GM18507 (cell line): ENCODE data around the gene PROS1.

Source experiments
- DNase-seq: peaks from one replicate; pipeline ENCODE4 v3.0.0; 2011; ENCODE audit warnings: low read depth; ENCODE audit not compliant: insufficient read length; ENCODE audit errors: extremely low spot score
- FAIRE-seq: peaks from 2 replicates; lab custom pipeline; 2011; peaks lifted over from hg19 to GRCh38; lab: Jason Lieb, UNC

The PROS1 gene

DNA sequence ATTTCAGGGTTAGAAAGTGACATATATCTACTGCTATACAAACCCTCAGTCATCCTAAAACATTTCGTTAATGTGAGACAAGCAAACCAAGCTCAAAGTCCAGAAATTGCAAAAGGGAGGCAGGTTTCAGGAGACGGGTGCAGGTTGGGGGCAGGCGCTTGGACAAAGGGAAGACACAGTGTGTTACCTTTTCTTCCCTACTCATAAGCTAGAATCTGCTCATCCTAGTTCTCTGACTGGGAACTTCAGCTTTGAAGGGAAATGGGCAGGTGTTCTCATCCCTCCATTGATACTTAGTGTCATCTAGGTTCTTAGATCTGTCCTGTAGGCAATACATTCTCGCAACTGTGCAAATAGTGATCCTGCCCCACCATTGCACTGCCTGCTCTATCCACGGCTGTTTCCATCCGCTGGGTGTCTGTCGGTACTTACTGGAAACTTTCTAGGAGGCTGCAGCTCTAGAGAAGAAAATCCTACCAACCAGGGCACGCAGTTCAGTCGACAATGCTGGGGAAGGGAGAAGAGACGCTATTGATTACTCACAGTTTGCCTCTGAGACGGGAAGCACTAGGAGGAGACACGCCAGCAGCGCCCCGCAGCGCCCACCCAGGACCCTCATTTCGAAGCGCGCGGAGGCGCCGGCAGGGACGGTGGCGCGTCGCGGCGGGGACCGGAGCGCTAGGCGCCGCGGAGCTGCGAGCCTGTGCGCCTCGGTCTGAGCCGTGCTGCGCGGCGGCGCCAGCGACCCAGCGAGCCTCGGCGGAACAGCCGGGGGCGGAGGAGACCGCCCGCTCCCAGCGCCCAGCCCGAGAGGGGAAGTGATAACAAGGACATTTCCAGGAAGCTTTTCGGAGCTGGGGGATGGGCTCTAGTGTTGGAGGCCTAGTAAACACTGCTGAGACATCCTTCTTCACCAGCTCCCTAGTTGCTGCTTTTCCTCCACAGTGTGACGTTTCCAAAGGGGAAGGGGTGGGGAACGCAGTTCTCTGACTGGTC, at the start of gene PROS1:
TSS of gene PROS1 (minus strand) at position 766 of the 996 bp plus-strand sequence. CDS start at position 619, 147 bp downstream.
- no peak for FAIRE-seq
- peak; percentile 7 for DNase-seq

DNA sequence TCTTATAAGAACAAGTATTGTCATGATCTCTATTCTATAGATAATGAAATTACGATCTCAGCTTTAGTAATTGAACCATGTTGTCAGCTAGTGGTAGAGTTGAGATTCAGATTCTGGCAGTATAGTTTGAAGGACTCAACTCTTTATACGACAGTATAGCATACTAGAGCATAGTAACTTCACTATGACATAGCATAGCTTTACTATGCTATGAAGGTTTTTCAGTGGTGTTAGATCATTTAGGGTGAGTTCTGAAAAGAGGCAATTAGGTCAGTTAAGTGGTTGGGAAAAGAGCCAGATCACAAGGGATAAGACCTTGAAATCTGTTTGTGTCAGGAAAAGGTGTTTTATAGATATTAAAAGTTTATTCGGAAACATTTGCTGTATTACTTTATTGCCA, 46.6 kb upstream of the PROS1 start:
- DNase-seq (no peak), FAIRE-seq (no peak)

DNA sequence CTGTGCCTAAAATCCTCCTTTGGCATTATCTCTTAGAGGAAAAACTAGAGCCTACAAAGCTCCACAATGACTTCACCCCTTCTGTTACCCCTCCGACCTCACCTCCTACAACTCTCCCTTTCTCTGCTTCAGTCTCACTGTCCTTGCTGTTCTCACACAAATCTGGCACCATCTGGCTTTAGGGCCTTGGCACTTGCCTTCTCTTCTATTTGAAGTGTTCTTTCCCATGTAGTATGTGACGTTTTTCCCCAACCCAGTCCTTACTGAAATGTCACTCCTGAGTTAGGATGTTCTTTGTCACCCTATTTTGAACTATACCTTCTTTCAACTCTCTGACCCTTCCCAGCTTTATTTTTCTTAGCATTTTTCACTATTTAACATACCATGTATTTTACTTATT, 46.0 kb upstream of the PROS1 start:
- FAIRE-seq, result no peak
- DNase-seq, result no peak

DNA sequence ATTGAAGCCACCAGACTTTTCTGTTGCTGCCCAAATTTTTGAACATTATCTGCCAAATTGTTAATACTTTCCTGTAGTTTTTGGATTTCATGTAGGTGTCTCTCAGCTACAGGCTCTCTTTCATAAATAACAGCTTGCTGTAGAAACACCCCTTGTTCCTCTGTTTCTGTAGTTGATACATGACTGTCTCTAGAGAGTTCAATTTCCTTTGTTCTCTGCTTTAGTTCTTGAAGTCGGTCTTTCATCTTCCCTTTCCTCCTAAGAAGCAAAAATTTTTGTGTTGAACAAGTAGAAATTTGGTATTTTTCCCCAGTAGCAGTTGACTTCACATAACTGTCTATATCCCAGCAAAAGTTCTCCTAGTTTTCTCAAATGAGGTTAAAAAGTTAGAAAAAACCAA, 41.3 kb upstream of the PROS1 start:
- DNase-seq (no peak), FAIRE-seq (no peak)

DNA sequence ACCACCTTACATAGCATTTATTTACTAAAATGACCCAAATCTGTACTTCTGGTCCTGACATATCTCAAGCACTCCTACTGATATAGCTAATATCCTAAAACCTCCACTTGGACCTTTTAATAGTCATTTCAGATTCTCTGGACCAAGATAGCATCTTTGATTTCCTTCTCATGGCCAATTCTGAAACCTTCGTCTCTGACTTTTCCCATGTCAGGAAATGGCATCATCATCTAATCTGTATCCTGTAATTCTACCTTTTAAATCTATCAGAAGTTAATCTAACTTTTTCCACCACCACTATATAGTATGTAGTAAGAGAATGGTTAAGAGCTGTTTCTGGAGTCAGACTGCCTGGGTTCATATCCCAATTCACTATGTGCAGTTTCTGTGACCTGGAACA, 38.5 kb upstream of the PROS1 start:
- no peak for FAIRE-seq
- no peak for DNase-seq

DNA sequence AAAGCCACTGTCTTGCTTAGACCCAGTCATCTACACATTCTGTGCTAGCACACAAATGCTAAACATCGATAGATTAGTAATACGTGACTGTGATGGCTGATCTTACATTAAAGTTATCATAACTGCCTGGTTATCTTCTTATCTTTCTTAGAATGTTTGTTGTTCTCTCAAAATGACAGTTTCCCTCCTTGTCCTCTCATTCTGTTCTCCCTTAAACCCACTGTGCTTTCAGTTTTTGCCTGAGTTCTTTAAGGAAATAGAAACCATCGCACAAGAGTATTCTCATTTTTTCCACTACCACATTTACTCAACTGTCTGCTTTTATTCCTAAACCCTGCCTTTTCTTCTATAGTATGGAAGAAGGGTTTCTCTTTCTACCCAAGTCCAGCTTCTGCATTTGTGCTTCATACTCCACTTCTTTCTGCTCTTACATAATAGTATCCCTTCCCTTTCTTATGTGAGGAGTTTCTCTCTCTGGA, 37.6 kb upstream of the PROS1 start:
- FAIRE-seq, result no peak
- no peak for DNase-seq

DNA sequence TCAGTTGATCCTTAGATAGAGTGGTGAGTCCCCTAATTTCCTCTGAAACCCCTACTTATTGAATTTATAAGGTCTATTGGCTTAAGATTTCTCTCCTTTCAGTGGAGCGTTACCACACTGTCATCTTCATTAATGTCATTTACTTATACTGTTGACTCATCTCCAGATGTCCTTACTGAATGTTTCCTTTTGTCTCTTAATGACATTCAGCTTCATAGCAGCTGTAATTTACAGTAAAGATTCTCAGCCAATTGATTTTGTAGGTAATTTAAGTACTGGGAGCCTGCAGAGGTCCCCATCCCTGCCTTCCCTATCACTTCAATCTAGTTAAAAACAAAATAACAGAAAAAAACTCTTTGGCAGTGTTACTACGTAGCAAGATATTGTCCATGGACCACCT, 35.9 kb upstream of the PROS1 start:
- FAIRE-seq, result no peak

DNA sequence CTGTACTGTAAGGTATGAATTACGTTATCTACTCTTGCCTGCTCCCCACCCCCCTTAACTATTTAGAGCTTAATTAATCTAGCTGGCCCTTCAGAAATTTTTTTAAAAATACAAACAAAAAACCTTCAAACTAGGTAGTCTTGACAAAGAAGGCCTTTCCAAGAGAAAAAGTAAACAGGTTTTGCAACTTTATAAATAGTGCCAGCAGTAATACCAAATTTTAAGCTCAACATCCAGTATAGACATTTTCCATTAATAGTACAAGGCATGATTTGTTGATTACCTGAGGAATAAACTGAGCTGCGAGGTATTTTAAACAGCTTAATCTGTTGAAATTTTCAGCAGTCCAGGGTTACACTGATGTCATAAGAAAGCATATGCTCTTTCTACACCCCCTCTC, 34.6 kb upstream of the PROS1 start:
- no peak for FAIRE-seq

More for the DNA sequence above, 35.9 kb upstream of the PROS1 start:
- DNase-seq, result no peak

DNA sequence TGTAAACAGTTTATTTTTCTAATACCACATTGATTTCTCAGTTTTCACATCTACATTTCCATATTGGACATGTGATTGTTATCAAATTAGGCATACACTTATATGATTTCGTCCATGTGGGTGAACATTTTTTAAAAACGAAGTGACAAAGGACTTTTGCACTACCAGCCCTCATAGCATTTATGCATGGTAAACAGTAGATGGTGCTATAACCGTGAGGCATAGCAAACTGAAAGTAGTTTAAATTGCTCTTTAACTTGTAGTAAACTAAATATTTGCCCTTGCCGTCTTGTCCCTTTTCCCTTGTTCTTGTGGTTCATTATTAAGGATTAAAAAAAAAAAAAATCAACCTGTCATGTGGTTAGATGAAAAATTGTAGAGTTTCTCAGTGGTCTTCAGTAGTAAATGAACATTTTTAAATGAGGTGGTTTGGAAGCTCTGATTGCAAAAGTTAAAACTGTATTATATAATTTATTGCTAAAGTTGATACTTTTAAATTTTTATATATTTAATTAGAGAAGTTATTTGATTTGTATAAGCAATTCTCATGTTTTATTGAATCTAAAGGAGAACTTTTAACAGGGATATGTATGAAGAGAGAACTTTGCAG, 30.7 kb upstream of the PROS1 start:
- FAIRE-seq, result peak; percentile 89

More for the DNA sequence above, 34.6 kb upstream of the PROS1 start:
- no peak for DNase-seq

DNA sequence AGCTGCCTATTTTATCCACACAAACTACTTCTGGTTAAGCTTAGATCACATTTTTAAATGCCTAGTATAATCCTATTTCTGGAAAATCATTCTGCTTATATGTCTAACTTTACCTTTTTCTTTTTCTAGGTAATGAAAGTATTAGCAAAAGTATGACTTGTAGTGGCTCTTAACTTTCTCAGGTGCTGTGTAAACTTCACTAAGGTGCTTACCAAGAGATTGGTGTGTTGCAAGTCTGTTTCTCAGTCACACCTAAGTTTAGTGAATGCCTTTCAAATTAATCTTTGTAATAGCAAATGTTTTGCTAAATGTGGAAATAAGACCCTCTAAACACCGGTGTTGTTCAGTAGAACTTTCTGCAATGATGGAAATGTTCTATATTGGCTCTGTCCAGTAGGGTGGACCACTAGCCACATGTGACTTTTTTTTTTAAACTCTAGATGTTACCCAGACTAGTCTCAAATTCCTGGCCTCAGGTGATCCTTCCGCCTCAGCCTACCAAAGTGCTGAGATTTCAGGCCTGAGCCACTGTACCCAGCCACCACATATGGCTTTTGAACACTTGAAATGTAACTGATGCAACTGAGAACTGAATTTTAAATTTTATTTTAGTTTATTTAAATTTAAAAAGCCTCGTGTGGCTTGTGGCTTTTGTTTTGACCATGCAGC, 28.3 kb upstream of the PROS1 start:
- no peak for FAIRE-seq
- DNase-seq, result no peak

More for the DNA sequence above, 30.7 kb upstream of the PROS1 start:
- DNase-seq, result peak; percentile 11

DNA sequence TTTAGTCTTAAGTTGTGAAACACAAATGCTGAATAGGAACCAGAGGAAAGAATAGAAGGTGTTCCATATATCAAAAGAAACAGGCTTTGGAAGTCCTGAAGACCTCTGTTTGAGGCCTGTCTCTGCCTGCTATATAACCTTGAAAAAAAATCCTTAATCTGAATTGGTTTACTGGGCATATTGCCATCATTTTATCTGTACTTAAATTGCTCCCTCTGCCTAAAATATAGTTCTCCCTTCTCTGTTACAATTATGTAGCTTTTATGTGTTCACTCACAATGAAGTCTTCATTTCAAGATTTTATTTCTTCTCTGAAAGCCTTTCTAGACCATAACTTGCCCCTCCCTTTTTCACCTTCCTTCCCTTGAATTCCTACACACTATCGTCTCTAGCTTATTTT, 27.5 kb upstream of the PROS1 start:
- DNase-seq, result no peak

DNA sequence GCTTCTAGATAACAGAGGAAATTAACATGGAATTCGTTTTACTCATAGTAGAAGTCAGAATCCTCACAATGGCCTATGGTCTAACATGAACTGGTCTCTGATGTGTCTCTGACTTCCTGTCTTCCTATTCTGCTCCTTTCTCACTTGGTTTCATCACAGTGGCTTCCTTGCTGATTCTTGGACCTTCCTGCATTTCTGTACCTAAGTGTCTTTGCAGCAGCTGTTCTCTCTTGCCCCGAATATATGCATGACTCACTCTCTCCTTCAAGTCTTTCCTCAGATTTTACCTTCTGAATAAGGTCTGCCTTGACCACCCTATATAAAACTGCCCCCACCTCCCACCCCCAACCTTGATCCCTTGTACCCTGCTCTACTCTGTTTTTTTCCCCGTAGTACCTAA, 20.4 kb upstream of the PROS1 start:
- DNase-seq (no peak), FAIRE-seq (no peak)

More for the DNA sequence above, 27.5 kb upstream of the PROS1 start:
- no peak for FAIRE-seq

DNA sequence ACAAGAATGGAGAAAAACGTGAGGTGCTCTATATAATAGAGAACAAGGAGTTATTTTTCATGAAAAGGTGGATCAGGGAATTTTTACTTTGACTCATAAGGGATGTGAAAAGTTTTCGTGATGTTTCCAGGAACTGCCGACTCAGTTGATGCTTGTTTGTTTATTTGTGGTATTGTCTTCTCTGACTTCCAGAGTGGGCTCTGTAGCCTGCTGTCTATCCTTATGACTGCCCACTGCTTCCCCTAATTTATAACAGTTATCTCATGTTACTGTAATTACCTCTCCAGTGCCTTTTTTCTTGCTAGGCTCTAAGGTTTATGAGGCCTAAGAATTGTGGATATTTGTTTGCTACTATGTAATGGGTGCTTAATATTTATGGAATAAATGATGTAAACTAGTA, 18.5 kb upstream of the PROS1 start:
- no peak for DNase-seq
- FAIRE-seq, result no peak

DNA sequence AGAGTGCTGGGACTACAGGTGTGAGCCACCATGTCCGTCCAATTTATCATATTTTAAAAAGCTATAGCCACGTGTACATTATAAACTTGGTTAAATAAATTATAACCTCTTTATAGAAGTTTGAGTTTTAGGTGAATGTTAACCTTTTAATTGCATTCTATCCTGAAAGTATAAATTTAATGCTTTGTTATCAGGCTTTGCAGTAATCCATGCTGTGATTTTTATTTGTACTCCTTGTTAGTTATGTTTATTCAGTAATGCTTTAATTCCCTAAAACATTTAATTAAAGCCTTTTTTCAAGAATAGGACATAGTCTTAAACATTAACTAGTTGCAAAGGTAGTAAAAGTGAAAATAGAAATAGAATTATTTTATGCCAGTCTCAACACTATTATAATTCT, 17.9 kb upstream of the PROS1 start:
- FAIRE-seq, result no peak

DNA sequence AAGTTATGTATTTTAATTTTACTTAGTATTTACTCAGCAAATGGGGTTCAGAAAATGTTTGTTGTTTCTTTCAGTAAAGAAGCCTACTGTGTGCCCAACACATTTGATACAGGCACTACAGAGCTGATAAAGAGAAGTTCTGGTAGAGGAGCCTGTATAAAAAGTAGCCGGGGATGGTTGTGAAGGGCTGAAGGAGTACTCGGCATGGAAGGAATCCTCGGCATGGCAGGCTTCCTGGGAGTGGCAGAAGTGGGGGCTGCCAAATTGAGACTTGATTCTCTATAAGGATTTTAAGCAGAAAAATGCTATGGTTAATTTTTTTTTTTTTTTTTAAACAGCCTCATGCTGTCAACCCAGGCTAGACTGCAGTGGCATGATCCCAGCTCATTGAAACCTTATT, 15.5 kb upstream of the PROS1 start:
- FAIRE-seq, result no peak
- DNase-seq, result no peak

More for the DNA sequence above, 17.9 kb upstream of the PROS1 start:
- DNase-seq, result no peak

DNA sequence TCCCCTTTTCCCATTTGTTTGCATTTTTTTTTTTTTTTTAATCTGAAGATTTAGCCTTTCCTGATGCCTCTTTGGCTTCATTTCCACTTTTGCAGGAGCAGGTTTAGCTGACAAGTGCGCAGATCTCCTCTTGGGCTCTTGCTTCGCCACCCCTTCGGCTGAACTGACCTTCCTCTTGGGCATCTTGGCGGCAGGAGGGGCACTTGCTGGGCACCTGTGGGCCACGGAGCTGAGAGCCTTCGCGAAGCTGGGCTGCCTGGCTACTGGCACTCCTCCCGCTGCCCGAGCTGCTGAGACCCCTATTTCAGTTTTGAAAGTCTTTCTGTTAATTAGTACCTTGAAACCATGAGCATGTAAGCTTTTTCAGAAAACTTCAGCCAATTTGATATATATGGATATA, 15.1 kb upstream of the PROS1 start:
- DNase-seq (no peak), FAIRE-seq (no peak)

DNA sequence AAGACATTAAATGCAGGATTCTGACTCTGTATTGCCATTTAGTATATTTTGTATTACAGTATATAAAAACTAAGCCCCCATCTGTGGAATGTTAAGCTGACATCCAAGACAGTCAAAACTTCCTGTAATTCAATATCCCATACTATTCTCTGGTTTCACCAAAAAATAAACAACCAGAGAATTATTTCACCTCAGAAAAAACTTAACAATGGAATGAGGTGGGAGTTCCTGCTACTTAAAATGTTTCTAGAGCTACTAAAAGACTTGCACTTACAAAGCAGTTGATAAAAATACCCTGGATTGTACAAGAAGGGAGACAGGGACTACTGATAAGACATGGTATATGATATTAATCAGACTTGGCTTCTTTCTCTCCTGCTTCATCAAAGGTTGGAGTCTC, 14.6 kb upstream of the PROS1 start:
- DNase-seq, result no peak
- no peak for FAIRE-seq

DNA sequence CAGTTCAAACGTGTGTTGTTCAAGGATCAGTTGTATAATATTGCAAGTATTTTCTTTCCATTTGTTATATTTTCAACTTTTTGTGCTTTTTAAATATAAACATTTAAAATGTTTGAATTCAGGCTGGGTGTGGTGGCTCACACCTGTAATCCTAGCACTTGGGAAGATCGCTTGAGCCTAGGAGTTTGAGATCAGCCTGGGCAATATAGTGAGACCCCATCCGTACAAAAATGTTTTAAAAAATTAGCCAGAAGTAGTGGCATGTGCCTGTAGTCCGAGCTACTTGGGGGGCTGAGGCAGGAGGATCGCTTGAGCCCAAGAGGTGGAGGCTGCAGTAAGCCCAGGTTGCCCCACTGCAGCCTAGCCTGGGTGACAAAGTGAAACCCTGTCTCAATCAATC, 10.9 kb upstream of the PROS1 start:
- FAIRE-seq, result no peak
- DNase-seq, result no peak

DNA sequence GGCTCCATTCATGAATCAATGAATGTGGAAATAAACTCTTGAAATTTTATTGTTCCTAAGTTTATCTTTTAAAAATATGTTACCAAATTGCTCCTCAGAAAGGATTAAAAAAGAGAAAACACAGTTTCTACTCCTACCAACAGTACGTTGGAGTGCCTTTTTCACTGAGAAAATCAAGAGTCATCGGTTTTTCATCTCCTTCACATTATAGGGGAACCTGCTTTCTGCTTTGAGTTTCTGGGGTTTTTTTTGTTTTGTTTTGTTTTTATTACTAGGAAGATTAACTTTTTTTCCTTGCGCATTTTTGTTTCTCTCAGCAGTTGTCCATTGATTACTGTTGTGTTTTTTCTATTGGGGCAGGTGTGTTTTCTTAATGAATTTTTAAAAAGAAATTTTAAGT, 9.7 kb upstream of the PROS1 start:
- DNase-seq (no peak), FAIRE-seq (no peak)

DNA sequence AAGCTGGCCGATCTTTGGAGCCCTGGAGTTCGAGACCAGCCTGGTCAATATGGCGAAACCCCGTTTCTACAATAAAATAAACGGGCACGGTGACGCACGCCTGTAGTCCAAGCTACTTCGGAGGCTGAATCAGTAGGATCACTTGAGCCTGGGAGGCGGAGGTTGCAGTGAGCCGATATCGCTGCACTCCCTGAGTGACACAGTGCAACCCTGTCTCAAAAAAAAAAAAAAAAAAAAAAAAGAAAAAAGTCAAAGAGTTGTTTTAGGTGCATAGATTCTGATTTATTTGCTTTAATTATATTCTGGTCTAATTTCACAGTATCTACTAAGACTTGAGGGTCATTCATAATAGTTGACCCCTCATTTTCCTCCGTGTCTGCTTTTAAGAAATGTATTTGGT, 8.0 kb upstream of the PROS1 start:
- DNase-seq, result no peak

More for the DNA sequence above, 8.0 kb upstream of the PROS1 start:
- FAIRE-seq, result no peak
